Activated CD4-positive, alpha-beta T cell treated with anti-CD3 and anti-CD28 coated beads, Interleukin-2, amount 50 U/mL, for 4 hours (primary cell): Measurements from ENCODE around the gene IL37.
"Not testable (repeated sequence)": the region's sequence is repeated elsewhere in the genome, so short reads cannot be mapped to it uniquely, and the experiment has no call there.

Experiments
- DNase-seq, 2 experiments: peaks; one replicate each; pipeline ENCODE4 v3.0.0-alpha.2; 2020

The IL37 gene

GRCh38 chr2:112891385-112891831 lies 19.6 kb upstream of the IL37 start:
- DNase-seq: no peak

GRCh38 chr2:112893752-112894151 lies 17.2 kb upstream of the IL37 start:
- no peak for DNase-seq

GRCh38 chr2:112896909-112897623 lies 13.9 kb upstream of the IL37 start:
- no peak for DNase-seq

- no peak for DNase-seq
These were observed 13.4 kb upstream of the IL37 start for GRCh38 chr2:112897624-112897978.

- not testable (repeated sequence) for DNase-seq
These were observed 9.4 kb upstream of the IL37 start for GRCh38 chr2:112901431-112902065.

GRCh38 chr2:112902816-112903215 lies 8.1 kb upstream of the IL37 start:
- no peak for DNase-seq

DNA sequence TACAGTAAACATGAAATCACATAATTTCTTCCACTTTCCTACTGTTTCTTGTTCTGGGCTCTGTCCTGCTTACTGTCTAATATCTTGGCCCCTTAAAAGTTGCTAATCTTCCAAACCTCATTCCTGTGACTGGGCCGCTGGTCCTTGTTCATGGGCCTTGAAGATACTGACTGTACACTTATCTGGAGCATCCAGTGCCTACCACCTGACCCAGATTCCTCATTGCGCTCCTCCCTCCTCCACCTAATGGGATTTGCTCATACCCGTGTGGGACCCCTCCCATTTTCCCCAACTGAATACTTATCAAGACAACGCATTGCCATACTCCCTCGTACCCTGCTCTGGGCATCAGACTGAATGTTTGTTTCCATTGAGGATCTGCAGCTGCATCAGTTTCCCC lies 6.1 kb upstream of the IL37 start:
- DNase-seq: no peak

GRCh38 chr2:112906276-112906675 lies 4.7 kb upstream of the IL37 start:
- no peak for DNase-seq

GRCh38 chr2:112907001-112907949 lies 3.7 kb upstream of the IL37 start:
- no peak for DNase-seq

- not testable (repeated sequence) for DNase-seq
These were observed 2.4 kb upstream of the IL37 start for GRCh38 chr2:112908559-112908958.

GRCh38 chr2:112910219-112910618 lies 746 bp upstream of the IL37 start:
- no peak for DNase-seq

DNA sequence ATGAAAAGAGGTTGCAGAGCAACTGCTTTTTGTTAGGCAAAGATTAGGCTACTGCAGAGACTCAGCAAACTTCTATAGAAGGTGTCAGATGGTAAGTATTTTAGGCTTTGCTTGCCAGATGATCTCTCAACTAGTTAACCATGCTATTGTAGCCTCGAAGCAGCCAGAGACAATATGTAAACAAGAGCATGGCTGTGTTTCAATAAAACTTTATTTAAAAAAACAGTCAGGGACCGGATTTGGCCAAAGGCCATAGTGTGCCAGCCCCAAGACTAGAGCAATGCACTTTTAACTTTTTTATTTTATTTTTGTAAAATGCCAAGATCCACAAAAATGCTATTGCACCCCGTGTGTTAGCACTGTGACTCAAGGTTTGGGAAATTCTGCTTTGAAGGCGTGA lies 1.4 kb downstream of the IL37 start:
- no peak for DNase-seq

GRCh38 chr2:112915300-112916144 lies 4.6 kb downstream of the IL37 start:
- no peak for DNase-seq

DNA sequence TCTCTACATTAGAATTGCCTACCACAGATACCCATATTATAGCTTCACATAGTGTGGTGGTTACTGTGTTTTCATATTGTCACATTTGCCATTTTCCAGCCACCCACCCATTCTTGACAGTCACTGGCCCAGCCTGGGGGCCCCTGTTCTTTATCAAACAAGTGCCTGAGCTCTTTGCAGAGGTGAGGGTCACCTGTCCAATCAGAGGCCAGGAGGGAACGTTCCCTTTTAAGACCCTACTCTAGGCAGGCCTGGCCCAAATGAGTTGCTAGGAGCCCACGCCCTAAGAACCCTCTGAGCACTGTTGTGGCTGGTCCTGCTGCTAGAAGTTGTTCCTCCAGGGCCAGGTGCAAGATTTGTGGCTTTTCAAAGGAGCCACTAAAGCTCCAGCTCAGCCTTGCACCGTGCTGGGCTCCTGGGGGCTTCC lies 5.2 kb downstream of the IL37 start:
- no peak for DNase-seq

GRCh38 chr2:112916625-112917247 lies 5.8 kb downstream of the IL37 start:
- no peak for DNase-seq

DNA sequence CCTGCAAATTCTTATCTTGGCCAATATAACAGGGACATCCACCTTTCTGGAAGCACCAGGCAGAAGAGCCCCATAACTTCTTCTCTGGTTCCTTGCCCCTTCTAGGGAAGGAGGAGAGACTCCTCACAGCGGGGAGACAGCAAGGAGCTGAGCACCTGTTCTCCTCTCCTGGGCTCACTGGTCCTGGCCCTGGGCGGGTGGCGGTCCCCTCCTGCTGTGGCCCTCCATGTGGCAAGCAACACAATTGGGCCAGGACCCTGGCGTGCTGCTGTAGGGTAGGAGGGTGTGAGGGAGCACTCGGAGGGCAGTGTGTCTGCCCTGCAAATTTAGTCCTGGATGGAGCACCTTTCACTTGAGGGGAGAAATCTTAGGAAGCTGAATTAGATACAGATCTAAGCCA lies 6.9 kb downstream of the IL37 start:
- no peak for DNase-seq

DNA sequence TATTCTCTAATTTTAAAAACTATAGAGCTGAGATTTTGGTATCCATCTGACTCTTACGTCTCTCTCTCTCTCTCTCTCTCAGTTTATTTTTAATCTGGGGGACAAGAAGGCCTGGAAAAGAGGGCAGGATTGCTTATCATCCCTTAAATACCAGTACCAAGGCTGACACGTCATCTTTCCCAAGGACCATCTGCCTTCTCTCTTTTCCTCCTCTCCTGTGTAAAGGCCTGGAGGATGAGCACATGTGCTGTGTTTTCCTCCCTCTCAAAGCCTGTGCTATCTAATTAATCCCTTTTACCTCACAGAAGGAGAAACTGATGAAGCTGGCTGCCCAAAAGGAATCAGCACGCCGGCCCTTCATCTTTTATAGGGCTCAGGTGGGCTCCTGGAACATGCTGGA lies 7.3 kb downstream of the IL37 start:
- no peak for DNase-seq

DNA sequence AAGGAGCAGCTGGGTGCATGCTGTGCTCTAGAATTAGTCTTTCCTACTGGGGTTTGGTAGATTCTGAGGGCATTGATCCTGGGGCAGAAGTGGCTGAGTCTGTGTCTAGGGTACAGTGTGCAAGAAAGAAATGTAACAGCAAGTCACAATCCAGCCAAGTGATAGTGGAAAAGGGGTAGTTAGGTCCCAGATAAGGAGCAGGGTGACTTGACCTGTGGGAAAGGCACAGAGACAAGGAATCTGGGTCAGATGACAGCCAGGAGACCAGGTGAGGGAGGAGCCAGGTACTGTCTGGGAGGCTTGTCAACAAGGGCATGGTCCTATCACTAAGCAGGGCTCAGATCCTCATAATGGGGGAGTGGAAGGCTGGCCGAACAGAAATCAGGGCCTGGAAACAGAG lies 8.1 kb downstream of the IL37 start:
- DNase-seq: no peak

DNA sequence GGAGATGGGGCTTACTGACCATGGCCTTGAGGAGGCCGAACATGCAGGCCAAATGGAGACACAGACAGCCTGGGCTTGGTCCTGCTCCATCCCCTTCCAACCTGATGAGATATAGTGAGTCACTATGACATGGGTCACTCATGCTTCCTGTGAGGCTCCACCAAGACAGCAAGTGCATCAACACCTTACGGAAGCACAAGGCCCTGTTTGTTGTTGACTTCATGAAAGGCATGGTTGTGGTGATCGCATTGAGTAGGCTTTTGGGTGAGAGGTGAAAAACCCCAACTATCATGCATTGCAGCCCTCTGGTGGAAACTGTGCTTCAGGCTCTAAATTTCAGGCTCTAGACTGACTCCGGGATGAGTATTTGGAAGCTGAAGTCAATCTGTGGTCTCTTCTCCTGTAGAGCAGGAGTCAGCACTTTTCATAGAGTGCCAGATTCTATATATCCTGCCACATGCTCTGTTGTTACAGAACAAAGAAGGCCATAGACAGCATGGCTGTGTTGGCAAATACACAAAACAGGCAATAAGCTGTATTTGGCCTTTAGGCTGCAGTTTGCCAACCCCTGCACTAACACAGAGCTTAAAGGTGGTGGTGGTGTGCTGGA lies 10.1 kb downstream of the IL37 start:
- DNase-seq: no peak

DNA sequence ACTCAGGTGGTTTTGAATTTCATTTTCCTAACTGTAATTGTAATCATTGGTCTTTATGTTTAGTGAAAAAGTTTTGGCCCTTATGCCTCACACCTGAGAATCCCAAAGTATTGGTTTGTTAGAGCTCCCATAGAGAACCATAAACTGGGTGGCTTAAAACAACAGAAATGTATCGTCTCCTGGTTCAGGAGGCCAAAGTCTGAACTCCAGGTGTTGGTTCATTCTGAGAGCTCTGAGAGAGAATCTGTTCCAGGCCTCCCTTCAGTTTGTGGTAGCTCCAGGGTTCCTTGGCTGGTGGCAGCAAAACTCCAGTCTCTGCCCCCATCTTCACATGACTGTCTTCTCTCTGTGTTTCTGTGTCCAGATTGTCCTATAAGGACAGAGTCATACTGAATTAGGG lies 11.0 kb downstream of the IL37 start:
- DNase-seq: no peak

DNA sequence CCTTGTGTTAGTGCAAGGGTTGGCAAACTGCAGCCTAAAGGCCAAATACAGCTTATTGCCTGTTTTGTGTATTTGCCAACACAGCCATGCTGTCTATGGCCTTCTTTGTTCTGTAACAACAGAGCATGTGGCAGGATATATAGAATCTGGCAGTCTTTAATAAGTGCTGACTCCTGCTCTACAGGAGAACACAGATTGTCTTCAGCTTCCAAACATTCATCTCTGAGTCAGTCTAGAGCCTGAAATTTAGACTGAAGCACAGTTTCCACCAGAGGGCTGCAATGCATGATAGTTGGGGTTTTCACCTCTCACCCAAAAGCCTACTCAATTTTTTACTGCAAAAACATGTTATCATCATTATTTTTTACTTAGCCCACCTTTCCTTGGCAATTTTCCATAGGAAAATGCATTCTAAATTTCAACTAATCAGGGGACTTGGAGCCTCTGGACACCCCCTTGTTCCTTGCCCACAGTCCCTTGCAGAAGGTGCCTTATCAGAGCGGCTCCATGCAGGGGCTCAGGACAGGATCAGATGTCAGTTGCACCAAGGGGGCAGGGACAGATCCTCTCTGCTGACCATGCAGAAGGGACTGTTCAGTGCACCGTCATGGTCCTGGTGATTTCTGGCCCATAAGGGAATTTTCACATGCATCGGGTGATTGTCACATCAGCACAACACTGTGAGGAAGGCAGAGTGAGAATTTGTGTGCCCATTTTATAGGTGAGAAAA lies 12.4 kb downstream of the IL37 start:
- no peak for DNase-seq
